ENCODE data around the gene MRPS5. TPM values are rescaled to one million over a fixed set of nuclear protein-coding genes. Genes with fewer than 3 reads are reported as not detected.
"Not testable (repeated sequence)": the region's sequence is repeated elsewhere in the genome, so short reads cannot be mapped to it uniquely, and the experiment has no call there.

MRPS5 gene
- total RNA-seq, 1 donor from 2014 or later = 75.2 TPM

GRCh38 chr2:95099910-95100309, 21.7 kb downstream of the MRPS5 start:
- Histone ChIP-seq H2AFZ (replicated peaks) (no peak overlapping the region), H3K36me3 (peaks cover 30% of the 10 kb centered on the region), H3K27ac (no peak overlapping the region), H3K9me3 (ENCODE audit: low read depth) (no peaks in the 10 kb centered on the region), H3K4me3 (no peak overlapping the region), H3K27me3 (no peaks in the 10 kb centered on the region), H3K4me1 (no peaks in the 10 kb centered on the region), H3K4me2 (no peak overlapping the region), H4K20me1 (ENCODE audit: low read depth) (no peaks in the 10 kb centered on the region), H3K79me2 (ENCODE audit: low read depth) (peaks cover 18% of the 10 kb centered on the region), H3F3A (ENCODE audit: low read depth) (no peaks in the 10 kb centered on the region), H3K9ac (no peak overlapping the region)
- Mint-ChIP-seq H3K4me1 (no peaks in the 10 kb centered on the region), H3K36me3 (peaks cover 54% of the 10 kb centered on the region), H3K27ac (no peak overlapping the region), H3K4me3 (no peak overlapping the region), H3K9me3 (peaks cover 23% of the 10 kb centered on the region), H3K27me3 (ENCODE audit: insufficient read depth, low read depth) (no peaks in the 10 kb centered on the region)
- TF ChIP-seq EZH2phosphoT487 (IDR thresholded peaks at IDR 0.05) = no peak
- no peak for DNase-seq (ENCODE audit: low spot score)

DNA sequence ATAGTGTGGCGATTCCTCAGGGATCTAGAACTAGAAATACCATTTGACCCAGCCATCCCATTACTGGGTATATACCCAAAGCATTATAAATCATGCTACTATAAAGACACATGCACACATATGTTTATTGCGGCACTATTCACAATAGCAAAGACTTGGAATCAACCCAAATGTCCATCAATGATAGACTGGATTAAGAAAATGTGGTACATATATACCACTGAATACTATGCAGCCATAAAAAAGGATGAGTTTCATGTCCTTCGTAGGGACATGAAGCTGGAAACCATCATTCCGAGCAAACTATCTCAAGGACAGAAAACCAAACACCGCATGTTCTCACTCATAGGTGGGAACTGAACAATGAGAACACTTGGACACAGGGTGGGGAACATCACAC, 23.3 kb downstream of the MRPS5 start:
- H3K4me3 ChIP-seq; H3K4me3 Mint-ChIP-seq; H3K27me3 ChIP-seq; H3K9me3 ChIP-seq (ENCODE audit: low read depth); H3K4me1 Mint-ChIP-seq; H4K20me1 ChIP-seq (ENCODE audit: low read depth); H3K27me3 Mint-ChIP-seq (ENCODE audit: insufficient read depth, low read depth); DNase-seq (ENCODE audit: low spot score); H3K9ac ChIP-seq; H3K27ac ChIP-seq; H2AFZ ChIP-seq (replicated peaks); H3K4me1 ChIP-seq; H3F3A ChIP-seq (ENCODE audit: low read depth); H3K4me2 ChIP-seq; H3K27ac Mint-ChIP-seq: not testable (repeated sequence)
- Mint-ChIP-seq H3K36me3 (peaks cover 65% of the 10 kb centered on the region), H3K9me3 (peaks cover 26% of the 10 kb centered on the region)
- peaks cover 23% of the 10 kb centered on the region for H3K36me3 ChIP-seq
- peaks cover 18% of the 10 kb centered on the region for H3K79me2 ChIP-seq (ENCODE audit: low read depth)

DNA sequence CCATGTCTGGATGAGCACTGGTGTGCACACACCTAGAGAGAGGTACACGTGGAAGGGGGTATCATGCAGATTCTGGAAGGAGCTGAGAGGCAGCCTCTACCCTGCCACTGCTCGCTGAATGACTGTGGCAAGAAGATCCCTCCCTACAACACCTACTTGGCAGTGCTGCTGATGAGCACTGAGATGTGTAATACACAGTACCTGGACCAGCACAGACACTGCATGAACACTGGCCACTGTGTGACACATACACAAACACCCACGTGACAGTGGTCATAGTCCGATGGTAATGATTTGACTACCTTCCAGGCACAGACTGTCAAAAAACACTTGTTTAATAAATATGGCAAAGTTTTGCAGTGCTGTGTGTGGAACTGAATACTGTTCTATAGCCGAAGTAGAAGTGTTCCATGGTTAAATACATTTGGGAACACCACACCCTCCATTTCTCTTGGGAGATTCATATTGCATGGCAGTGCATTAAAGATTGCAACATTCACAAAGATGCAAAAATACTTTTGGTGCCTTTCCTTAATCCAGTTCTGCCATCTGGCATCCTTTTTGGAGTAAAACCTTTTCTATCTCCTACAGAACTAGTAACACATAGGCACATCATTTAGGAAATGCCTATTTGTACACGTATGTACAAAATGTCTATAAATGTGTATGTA, 29.6 kb downstream of the MRPS5 start:
- Histone ChIP-seq H3K4me3 (no peak overlapping the region), H3K36me3 (no peaks in the 10 kb centered on the region), H2AFZ (replicated peaks) (no peak overlapping the region), H3K27ac (no peak overlapping the region), H3K79me2 (ENCODE audit: low read depth) (peaks cover 14% of the 10 kb centered on the region), H3F3A (ENCODE audit: low read depth) (no peaks in the 10 kb centered on the region), H3K4me1 (no peaks in the 10 kb centered on the region), H3K9me3 (ENCODE audit: low read depth) (no peaks in the 10 kb centered on the region), H3K9ac (no peak overlapping the region), H4K20me1 (ENCODE audit: low read depth) (no peaks in the 10 kb centered on the region), H3K27me3 (no peaks in the 10 kb centered on the region), H3K4me2 (no peak overlapping the region)
- Mint-ChIP-seq H3K9me3 (peaks cover 18% of the 10 kb centered on the region), H3K4me1 (no peaks in the 10 kb centered on the region), H3K36me3 (peaks cover 72% of the 10 kb centered on the region), H3K27ac (no peak overlapping the region), H3K4me3 (no peak overlapping the region), H3K27me3 (ENCODE audit: insufficient read depth, low read depth) (no peaks in the 10 kb centered on the region)
- DNase-seq (ENCODE audit: low spot score) = no peak
- no peak for TF ChIP-seq CTCF (IDR thresholded peaks at IDR 0.05)

GRCh38 chr2:95087379-95087778, 34.2 kb downstream of the MRPS5 start:
- Histone ChIP-seq H3K9ac (no peak overlapping the region), H3K4me1 (no peaks in the 10 kb centered on the region), H3F3A (ENCODE audit: low read depth) (no peaks in the 10 kb centered on the region), H3K36me3 (peaks cover 6% of the 10 kb centered on the region), H3K27me3 (no peaks in the 10 kb centered on the region), H3K4me3 (no peak overlapping the region), H4K20me1 (ENCODE audit: low read depth) (no peaks in the 10 kb centered on the region), H3K79me2 (ENCODE audit: low read depth) (no peaks in the 10 kb centered on the region), H3K27ac (no peak overlapping the region), H3K9me3 (ENCODE audit: low read depth) (no peaks in the 10 kb centered on the region), H3K4me2 (no peak overlapping the region), H2AFZ (replicated peaks) (no peak overlapping the region)
- H3K27ac Mint-ChIP-seq = no peak overlapping the region
- TF ChIP-seq EZH2phosphoT487 (IDR thresholded peaks at IDR 0.05) (no peak), EZH2 (IDR thresholded peaks at IDR 0.05) (no peak), CTCF (IDR thresholded peaks at IDR 0.05) (no peak)
- no peak for DNase-seq (ENCODE audit: low spot score)
- H3K4me1 Mint-ChIP-seq = no peaks in the 10 kb centered on the region
- H3K27me3 Mint-ChIP-seq (ENCODE audit: insufficient read depth, low read depth) = no peaks in the 10 kb centered on the region
- H3K4me3 Mint-ChIP-seq = no peak overlapping the region
- H3K9me3 Mint-ChIP-seq = peaks cover 2% of the 10 kb centered on the region
- H3K36me3 Mint-ChIP-seq = peaks cover 56% of the 10 kb centered on the region
